ENCODE results near the gene HLTF.
"Not testable (repeated sequence)": the region's sequence is repeated elsewhere in the genome, so short reads cannot be mapped to it uniquely, and the experiment has no call there.

The HLTF gene

DNA sequence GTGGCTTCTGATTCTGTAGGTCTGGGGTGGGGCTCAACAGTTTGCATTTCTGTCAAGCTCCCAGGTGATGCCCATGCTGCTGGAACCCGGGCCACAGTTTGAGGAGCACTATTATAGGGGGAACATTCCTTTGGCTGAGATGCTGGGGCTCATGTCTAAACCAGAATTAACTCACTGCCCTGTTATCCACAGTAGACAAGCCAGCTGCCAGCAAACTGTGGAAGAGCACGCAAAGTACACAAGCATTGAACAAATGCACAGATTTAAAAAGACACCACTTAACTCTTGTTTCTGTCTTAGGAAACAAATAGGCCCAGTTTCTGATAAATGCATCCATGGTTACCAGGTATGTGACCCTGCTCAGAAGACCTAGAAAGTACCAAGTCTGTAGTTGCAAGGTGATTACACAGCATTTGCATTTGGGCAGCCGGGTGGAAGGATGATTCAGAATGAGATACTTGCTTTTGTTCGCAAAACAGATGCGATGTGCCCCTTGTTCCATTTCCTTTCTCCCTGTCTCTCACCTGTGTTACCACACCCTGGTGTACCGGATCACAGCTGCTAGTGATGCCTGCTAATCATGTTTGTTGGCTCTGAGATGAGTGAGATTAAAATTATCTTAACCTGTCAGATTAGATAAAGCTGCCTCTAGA, 82.6 kb downstream of the HLTF start:
- H3K27me3 ChIP-seq (ENCODE audit: low read depth): no peaks in the 10 kb centered on the region
- DNase-seq (ENCODE audit: low spot score in 2 of 2): no peak
- no peaks in the 10 kb centered on the region for H3K9me3 ChIP-seq
- H3K4me3 ChIP-seq: no peak overlapping the region
- peaks cover 16% of the 10 kb centered on the region for H3K36me3 ChIP-seq (replicated peaks)
- peaks cover 26% of the 10 kb centered on the region for H3K4me1 ChIP-seq
- in situ Hi-C loops (cut with MboI; ENCODE audit: low sequenced_read_pairs): no loop called here

DNA sequence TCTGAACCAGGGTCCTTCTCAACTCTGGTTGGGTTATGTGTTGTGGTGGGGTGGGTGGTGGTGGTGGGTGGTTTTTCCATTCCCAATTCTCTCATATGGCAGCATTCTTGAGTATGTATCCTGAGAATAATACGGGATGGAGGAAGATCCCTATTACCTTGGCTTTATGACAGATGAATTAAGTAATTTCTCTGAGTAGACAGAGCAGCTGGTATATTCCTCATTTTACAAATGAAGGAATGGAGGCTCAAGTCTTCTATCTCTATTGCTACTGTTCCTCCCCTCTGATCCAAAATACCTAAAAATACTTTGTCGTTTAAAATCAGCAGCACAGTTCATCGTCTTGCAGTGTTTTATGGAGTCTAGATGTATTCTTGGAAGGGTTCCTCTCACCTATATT, 84.6 kb downstream of the HLTF start:
- peaks cover 26% of the 10 kb centered on the region for H3K4me1 ChIP-seq
- H3K9me3 ChIP-seq: no peaks in the 10 kb centered on the region
- no peak overlapping the region for H3K4me3 ChIP-seq
- H3K27me3 ChIP-seq (ENCODE audit: low read depth): no peaks in the 10 kb centered on the region
- in situ Hi-C loops (cut with MboI; ENCODE audit: low sequenced_read_pairs): no loop called here
- no peak for DNase-seq (ENCODE audit: low spot score in 2 of 2)
- peaks cover 22% of the 10 kb centered on the region for H3K36me3 ChIP-seq (replicated peaks)

DNA sequence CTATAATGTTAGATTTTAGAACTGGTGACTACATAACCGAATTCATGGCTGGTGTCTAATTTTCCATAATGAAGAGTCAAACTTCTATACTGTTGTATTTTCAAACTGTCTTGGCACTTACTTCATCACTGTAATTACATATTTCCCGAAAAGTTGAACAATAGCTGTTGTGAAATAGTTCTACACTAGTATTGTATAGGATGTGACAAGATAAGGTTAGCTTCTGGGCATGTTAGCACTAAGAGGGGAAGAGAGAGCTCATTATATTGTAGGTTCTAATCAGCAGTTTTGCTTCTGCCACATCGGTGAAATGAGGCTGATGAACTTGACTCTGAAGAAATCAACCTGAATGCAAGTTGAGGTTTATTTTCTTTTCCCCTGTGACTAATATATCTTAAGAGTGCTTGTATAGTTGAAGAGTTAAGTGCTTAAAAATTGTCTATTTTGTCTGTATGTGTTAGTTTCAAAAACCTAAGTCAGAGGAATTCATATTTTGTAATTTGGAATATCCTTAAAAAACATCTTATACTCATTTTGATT, 86.1 kb downstream of the HLTF start:
- H3K9me3 ChIP-seq: no peaks in the 10 kb centered on the region
- no peak for DNase-seq (ENCODE audit: low spot score in 2 of 2)
- peaks cover 33% of the 10 kb centered on the region for H3K36me3 ChIP-seq (replicated peaks)
- H3K27me3 ChIP-seq (ENCODE audit: low read depth): no peaks in the 10 kb centered on the region
- peaks cover 20% of the 10 kb centered on the region for H3K4me1 ChIP-seq
- in situ Hi-C loops (cut with MboI; ENCODE audit: low sequenced_read_pairs): no loop called here
- H3K4me3 ChIP-seq: no peak overlapping the region

DNA sequence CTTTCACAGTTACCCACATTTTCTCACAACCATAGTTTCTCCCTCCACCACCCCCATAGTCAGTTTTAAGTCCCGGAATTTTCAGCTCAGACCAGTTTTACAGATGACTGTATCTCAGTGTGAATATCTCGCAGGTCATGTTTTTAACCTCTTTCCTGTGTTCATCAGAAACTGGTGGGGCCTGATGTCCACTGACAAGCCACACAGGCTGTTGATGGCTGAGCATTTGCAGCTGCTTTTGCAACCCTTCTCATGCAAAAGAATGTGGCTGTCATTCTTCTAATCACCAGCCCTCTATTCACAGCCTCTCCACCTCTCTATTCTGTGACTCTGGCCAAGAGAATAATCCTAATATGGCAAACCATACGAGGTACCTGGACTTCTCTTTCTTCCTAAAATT, 86.5 kb downstream of the HLTF start:
- Histone ChIP-seq H3K9me3 (no peaks in the 10 kb centered on the region), H3K4me1 (peaks cover 15% of the 10 kb centered on the region), H3K27me3 (ENCODE audit: low read depth) (no peaks in the 10 kb centered on the region), H3K4me3 (no peak overlapping the region), H3K36me3 (replicated peaks) (peaks cover 37% of the 10 kb centered on the region)
- in situ Hi-C loops (cut with MboI; ENCODE audit: low sequenced_read_pairs): no loop called here
- DNase-seq (ENCODE audit: low spot score in 2 of 2): no peak

DNA sequence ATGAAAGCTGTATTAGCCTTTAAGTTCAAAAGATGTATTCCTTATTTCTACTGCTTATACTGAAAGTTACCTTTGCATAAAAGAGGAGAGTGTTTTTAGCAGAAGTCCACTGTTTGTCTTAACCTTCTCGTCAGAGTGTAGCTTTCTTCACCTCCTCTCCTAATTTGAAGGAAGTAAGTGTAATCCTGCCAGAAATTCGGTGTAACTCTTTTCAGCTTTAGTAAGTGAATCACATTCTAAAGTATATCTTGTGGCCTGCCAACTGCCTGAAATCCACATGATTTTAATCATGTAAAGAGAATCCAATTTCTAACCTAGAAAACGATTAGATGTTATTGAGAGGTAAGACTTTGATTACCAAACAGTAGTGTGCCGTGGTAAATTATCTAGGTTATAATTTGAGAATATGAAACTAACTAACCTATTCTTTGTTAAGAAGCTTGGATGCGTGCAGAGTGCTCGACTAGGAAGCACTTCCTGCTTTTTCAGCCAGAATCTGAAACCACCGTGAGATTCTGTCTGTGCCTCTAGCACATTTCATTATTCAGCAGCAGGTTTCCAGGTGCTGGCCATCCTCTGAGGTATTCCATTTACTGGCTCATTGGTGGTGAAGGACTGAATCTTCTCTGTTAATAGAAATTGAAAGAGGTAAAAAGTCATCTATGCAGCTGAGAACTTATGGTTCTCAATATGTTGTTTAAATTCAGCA, 87.5 kb downstream of the HLTF start:
- no peaks in the 10 kb centered on the region for H3K27me3 ChIP-seq (ENCODE audit: low read depth)
- in situ Hi-C loops (cut with MboI; ENCODE audit: low sequenced_read_pairs): no loop called here
- H3K4me1 ChIP-seq: peaks cover 6% of the 10 kb centered on the region
- no peak overlapping the region for H3K4me3 ChIP-seq
- no peaks in the 10 kb centered on the region for H3K9me3 ChIP-seq
- DNase-seq (ENCODE audit: low spot score in 2 of 2): no peak
- peaks cover 37% of the 10 kb centered on the region for H3K36me3 ChIP-seq (replicated peaks)

DNA sequence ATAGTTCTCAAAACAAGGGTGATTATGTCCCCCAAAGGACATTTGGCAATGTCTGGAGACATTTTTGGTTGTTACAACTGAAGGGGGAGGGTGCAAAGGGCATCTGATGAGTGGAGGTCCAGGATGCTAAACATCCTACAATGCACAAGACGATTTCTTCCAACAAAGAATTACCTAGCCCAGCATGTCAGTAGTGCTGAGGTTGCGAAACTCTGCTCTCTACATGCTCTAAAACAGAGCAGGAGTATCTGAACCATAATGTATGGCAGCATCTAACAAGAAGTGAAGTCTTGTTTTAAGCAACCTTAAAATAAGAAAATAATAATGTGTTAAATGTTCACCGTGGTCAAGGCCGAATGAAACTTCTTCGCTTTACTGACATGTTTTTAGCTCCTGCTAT, 88.0 kb downstream of the HLTF start:
- Histone ChIP-seq H3K36me3 (replicated peaks) (peaks cover 37% of the 10 kb centered on the region), H3K4me3 (no peak overlapping the region), H3K4me1 (peaks cover under 1% of the 10 kb centered on the region; the same call in 1 of the 2 replicates), H3K9me3 (no peaks in the 10 kb centered on the region), H3K27me3 (ENCODE audit: low read depth) (no peaks in the 10 kb centered on the region)
- in situ Hi-C loops (cut with MboI; ENCODE audit: low sequenced_read_pairs): no loop called here
- DNase-seq (ENCODE audit: low spot score in 2 of 2): no peak

DNA sequence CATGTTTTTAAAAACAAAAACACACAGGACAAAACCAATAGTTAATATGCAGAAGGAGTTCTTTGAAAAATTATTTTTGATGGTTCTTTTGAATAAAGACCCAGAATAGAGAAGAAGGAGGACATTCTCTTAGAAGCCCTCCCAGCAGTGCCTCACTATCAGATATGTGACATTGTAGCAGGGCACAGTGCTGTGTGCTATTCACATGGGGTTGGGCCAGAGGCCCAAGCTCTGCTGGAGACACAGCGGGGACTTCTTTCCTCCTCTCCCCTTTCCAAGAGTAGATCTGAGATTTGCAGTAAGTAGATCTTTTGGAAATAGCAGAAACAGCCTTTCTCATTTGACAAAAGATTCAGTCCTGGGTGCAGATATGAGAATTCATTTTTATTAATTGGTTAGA, 88.7 kb downstream of the HLTF start:
- Histone ChIP-seq H3K4me1 (no peaks in the 10 kb centered on the region), H3K27me3 (ENCODE audit: low read depth) (no peaks in the 10 kb centered on the region), H3K9me3 (no peaks in the 10 kb centered on the region), H3K4me3 (no peak overlapping the region), H3K36me3 (replicated peaks) (peaks cover 37% of the 10 kb centered on the region)
- DNase-seq (ENCODE audit: low spot score in 2 of 2): no peak
- in situ Hi-C loops (cut with MboI; ENCODE audit: low sequenced_read_pairs): no loop called here

DNA sequence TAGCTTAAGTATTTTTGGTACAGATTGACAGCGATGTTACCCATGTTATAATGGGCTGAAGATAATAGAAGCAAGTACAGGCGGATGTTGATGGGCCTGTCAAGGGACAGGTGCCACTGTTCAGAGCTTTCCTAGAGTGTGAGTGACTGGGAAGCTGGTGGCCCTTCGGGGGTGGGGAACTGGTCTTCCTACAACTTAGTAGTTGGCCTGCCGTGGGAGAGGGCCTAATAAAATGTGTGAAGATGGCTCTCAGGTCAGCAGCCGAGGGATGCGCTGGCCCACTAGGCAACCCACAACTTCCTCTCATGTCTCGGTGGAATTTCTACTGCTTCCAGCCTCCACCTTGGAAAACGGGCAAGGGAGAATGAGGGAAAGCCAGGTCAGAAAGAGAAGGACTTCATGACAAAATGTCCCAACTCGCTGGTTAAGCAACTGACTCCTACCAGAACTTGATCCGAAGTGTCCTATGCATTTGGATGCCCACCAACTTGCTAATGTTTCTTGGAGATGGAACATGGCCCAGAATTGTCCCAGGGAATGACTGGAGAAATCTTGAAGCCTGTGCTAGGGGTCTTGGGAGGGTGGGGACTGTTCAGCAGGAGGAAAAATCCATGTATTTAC, 93.6 kb downstream of the HLTF start:
- Histone ChIP-seq H3K4me3 (peak overlapping the region; percentile 80), H3K4me1 (0 out of 2 replicates have a peak, but pooled peaks cover 2% of the 10 kb centered on the region), H3K9me3 (no peaks in the 10 kb centered on the region), H3K27me3 (ENCODE audit: low read depth) (no peaks in the 10 kb centered on the region), H3K36me3 (replicated peaks) (peaks cover 25% of the 10 kb centered on the region)
- DNase-seq (ENCODE audit: low spot score in 2 of 2): no peak
- in situ Hi-C loops (cut with MboI; ENCODE audit: low sequenced_read_pairs): no loop called here

DNA sequence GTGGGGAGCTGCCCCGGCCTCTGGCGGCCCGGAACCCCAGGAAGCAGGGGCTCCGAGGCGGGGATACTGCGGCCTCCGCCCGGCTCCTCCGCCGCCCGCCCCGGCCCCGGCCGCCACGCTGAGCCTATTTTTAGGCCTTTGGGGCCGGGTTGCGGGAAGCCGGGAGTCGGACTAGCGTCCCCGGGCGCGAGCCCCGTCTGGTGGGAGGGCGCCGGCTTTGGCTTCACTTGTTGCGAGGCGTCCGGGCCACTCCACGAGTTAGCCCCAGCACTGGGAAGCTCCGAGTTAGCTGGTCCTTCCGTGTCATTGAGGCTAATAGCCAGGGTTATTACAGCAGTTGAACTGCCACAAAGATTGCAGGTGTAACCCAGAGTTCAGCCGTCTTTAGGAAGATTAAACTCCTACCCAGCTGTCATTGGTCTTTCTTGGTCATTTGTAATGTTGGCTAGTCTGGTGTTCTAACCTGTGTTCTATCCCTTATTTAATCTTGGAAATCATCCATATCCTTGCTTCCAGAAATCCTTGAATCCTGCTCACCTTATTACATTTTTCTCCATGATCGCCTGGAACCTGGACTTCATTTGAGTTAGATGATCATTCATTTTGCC, 94.2 kb downstream of the HLTF start:
- H3K4me1 ChIP-seq: 0 out of 2 replicates have a peak, but pooled peaks cover 2% of the 10 kb centered on the region
- in situ Hi-C loops (cut with MboI; ENCODE audit: low sequenced_read_pairs): no loop called here
- no peaks in the 10 kb centered on the region for H3K27me3 ChIP-seq (ENCODE audit: low read depth)
- peak overlapping the region; percentile 80 for H3K4me3 ChIP-seq
- peak in 1 of 2 experiments; percentile 62 for DNase-seq (ENCODE audit: low spot score in 2 of 2)
- H3K36me3 ChIP-seq (replicated peaks): peaks cover 23% of the 10 kb centered on the region
- no peaks in the 10 kb centered on the region for H3K9me3 ChIP-seq

DNA sequence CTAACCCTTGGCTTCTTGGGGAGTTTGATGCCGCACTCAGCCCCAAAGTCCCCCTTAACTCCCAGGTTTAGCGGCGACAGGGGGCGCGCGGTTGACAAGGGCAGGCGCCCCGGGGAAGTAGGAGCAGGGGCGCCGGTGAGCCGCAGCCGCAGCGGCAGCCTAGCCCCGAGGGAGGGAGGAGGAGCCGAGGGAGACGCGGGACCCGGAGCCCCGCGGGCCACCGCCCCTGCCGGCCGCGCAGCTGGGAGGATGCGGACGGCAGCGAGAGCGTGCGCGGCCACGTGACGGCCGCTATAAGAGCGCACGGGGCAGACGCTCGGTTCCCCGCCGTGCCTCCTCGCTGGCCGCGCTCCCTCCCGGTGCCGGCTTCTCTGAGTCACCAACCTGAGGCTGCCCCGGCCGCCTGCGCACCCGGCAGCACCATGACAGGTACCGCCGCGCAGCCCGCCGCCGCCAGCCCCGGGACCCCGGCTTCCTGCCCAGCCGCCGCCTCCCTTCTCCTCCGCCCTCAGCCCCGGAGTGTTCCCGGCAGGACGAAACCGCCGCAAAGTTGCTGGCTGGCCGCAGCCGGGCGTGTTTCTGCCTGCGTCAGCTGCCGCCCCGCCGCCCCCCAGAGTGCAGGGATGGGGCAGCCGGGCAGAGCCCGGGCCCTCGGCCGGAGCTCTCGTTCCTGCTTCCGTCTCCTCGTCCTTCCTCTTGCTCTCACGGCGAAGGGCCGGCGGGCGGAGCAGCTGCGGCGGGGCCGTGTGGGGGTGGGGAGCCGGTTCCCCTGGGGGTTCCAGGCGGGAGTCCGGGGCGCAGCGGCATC, 94.9 kb downstream of the HLTF start, which contains the start of gene GYG1:
Gene GYG1 (plus strand): TSS at position 322 of the 808 bp plus-strand sequence. CDS start 101 bp downstream, at position 423.
- peaks cover 15% of the 10 kb centered on the region for H3K36me3 ChIP-seq (replicated peaks)
- H3K4me3 ChIP-seq: peak within 1 kb of the TSS; percentile 80
- H3K9me3 ChIP-seq: no peaks in the 10 kb centered on the region
- H3K27me3 ChIP-seq (ENCODE audit: low read depth): no peaks in the 10 kb centered on the region
- DNase-seq (ENCODE audit: low spot score in 2 of 2): peak; percentile 74 to 87
- H3K4me1 ChIP-seq: 0 out of 2 replicates have a peak, but pooled peaks cover 2% of the 10 kb centered on the region
- in situ Hi-C loops (cut with MboI; ENCODE audit: low sequenced_read_pairs): no loop called here

DNA sequence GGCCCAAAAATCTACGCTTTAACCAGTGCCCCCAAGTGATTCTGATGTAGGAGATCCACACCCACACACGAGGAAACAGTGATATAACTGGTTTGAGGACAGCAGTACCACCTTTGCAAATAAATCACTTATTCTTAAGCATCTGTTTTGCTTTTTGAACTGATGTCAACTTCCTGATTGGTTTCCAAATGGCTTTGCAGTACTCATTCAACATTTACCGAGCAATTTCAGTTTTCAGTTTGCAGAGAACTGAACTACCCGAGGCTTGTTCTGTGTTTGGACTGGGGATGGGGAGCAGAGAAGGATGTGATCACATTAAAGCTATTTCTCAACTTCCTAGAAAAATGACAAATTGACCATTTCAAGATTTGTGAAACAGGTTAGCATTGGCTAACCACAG, 96.1 kb downstream of the HLTF start:
- Histone ChIP-seq H3K9me3 (no peaks in the 10 kb centered on the region), H3K36me3 (replicated peaks) (peaks cover 4% of the 10 kb centered on the region), H3K4me3 (no peak overlapping the region), H3K27me3 (ENCODE audit: low read depth) (no peaks in the 10 kb centered on the region), H3K4me1 (0 out of 2 replicates have a peak, but pooled peaks cover 2% of the 10 kb centered on the region)
- DNase-seq (ENCODE audit: low spot score in 2 of 2): no peak
- in situ Hi-C loops (cut with MboI; ENCODE audit: low sequenced_read_pairs): no loop called here

DNA sequence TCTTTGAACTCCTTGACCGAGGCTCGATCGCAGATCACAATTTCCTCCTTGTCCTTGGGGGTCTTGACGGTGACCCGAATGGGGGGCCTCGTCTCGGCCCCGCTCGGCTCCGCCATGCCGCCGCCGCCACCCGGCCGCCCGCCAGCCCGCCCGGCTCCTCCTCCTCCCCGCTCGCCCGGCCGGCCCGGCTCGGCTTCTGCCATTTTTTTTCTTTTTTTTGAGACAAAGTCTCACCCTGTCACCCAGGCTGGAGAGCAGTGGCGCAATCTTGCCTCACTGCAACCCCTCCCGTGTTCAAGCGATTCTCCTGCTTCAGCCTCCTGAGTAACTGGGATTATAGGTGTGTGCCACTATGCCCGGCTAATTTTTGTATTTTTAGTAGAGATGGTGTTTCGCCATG, 98.8 kb downstream of the HLTF start:
- DNase-seq (ENCODE audit: low spot score in 2 of 2); H3K4me3 ChIP-seq; H3K9me3 ChIP-seq; H3K36me3 ChIP-seq (replicated peaks); H3K27me3 ChIP-seq (ENCODE audit: low read depth); H3K4me1 ChIP-seq; in situ Hi-C loops (cut with MboI; ENCODE audit: low sequenced_read_pairs): not testable (repeated sequence)

DNA sequence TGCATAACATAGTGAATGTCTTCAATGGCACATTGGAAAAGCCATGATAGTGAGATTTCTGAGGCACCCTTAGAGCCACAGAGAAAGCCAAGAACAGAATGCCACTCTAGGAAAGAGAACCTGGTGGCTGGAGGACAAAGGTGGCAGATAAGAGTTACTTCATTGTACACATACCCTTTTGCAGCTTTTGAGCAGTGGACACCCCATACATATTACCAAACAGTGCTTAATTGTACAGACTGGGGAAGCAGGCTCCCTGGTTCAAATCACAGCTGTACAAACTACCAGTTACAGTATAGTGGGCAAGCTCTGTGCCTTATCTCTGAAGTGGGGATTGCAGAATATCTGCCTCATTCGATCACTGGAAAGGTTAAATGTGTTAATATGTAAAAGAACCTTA, 105.1 kb downstream of the HLTF start:
- no peak for DNase-seq (ENCODE audit: low spot score in 2 of 2)
- in situ Hi-C loops (cut with MboI; ENCODE audit: low sequenced_read_pairs): no loop called here
- no peaks in the 10 kb centered on the region for H3K9me3 ChIP-seq

More for the DNA sequence above, 105.1 kb downstream of the HLTF start:
- no peaks in the 10 kb centered on the region for H3K36me3 ChIP-seq (replicated peaks)
- H3K27me3 ChIP-seq (ENCODE audit: low read depth): no peaks in the 10 kb centered on the region
- no peak overlapping the region for H3K4me3 ChIP-seq
- H3K4me1 ChIP-seq: no peaks in the 10 kb centered on the region
